Keratinocyte (primary cell): ENCODE results near the gene ARHGAP15.

Experiments used
- EZH2 ChIP-seq: IDR thresholded peaks from one replicate; pipeline ENCODE4 v1.6.1; 2012; ENCODE audit warnings: inconsistent platforms, mild to moderate bottlenecking, low read length, moderate library complexity
- TF ChIP-seq, protein P1 (sequence below), 3 experiments: IDR thresholded peaks in 1 of 3; conservative IDR thresholded peaks in 1 of 3; optimal IDR thresholded peaks in 1 of 3; 2 replicates in 2 of 3; 3 replicates in 1 of 3; pipeline versions ENCODE3 to v1.5.1; 2011; ENCODE audit warnings: low read length in 3 of 3, mild to moderate bottlenecking in 3 of 3, moderate library complexity in 2 of 3, control low read depth in 1 of 3, inconsistent platforms in 1 of 3; ENCODE audit not compliant: insufficient read depth in 2 of 3; ENCODE audit errors: extremely low read depth in 1 of 3

DNA sequence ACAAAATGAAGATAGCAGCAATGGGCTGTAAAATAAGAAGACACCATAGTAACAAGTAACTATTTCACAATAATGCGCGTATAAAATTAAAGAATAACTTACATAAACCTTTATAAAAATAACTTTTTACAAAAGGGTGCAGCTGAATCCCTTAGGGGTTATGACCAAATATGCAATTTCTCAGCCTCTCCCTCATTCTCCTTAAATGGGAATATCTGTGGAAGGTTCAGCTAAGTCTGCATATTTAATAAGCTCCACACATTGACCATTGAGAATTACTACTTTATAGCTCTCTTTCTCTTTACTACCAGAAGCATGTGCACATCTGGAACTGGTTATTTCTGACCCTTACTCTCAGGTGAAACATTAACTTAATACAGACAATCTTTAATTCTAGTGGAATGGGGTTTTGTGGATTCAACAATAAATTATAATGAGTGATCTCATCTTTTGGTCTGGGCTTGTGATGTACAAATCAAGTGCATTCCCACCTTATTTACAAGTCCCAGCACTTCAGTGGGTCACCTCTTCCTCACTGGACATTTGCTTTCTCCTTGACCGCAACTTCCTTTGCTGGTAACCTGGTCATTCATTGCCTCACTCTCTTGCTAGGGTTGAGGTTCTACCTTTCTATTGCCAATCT, 15.7 kb downstream of the ARHGAP15 start:
- no peak for TF ChIP-seq EZH2
- TF ChIP-seq, protein P1, sequence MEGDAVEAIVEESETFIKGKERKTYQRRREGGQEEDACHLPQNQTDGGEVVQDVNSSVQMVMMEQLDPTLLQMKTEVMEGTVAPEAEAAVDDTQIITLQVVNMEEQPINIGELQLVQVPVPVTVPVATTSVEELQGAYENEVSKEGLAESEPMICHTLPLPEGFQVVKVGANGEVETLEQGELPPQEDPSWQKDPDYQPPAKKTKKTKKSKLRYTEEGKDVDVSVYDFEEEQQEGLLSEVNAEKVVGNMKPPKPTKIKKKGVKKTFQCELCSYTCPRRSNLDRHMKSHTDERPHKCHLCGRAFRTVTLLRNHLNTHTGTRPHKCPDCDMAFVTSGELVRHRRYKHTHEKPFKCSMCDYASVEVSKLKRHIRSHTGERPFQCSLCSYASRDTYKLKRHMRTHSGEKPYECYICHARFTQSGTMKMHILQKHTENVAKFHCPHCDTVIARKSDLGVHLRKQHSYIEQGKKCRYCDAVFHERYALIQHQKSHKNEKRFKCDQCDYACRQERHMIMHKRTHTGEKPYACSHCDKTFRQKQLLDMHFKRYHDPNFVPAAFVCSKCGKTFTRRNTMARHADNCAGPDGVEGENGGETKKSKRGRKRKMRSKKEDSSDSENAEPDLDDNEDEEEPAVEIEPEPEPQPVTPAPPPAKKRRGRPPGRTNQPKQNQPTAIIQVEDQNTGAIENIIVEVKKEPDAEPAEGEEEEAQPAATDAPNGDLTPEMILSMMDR (optimal IDR thresholded peaks at IDR 0.05 in 1 of 3, IDR thresholded peaks at IDR 0.05 in 1 of 3, conservative IDR thresholded peaks at IDR 0.05 in 1 of 3; ENCODE audit: extremely low read depth in 1 of 3, insufficient read depth in 2 of 3, low read length in 3 of 3) = no peak
